ENCODE measurements around the gene SLC25A13. TPM values are rescaled to one million over a fixed set of nuclear protein-coding genes. Genes with fewer than 3 reads are reported as not detected.

Gene SLC25A13
- total and polyA plus RNA-seq, 2 of the 8 experiments (the other 6 are each of a cell fraction or from before 2014, with no cell fraction given): 30.8 to 85.4 TPM

DNA sequence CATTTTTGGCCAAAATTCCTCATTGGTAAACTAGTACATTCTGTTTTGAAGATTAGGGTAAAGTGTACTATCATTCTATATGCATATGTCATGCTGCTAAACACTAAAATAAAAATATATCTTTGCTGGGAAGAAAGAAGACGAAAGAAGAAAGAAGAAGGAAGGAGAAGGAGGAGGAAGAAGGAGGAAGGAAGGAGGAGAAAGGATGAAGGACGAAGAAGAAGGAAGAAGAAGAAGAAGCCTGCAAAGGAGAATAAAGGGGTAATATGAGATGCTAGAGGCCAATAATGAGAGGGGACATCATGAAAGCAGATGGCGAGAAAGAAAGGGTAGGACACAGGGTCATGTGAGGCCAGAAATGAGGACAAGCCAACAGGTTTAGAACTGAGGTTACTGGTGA, 8.0 kb downstream of the SLC25A13 start (continued):
- no peak for TF ChIP-seq EZH2 (IDR thresholded peaks at IDR 0.05; ENCODE audit: low read depth, low read length, severe bottlenecking)

Data from H1 (cell line).